HepG2 (cell line): ENCODE measurements around the gene AGRN. TPM values are rescaled to one million over a fixed set of nuclear protein-coding genes. Genes with fewer than 3 reads are reported as not detected.

Experiments used
- ELF1 ChIP-seq: sonication (generic); formaldehyde crosslinking; IDR thresholded peaks from 2 replicates; pipeline ENCODE4 v1.4.0; 2020; ENCODE audit warnings: missing genetic modification reagents
- ELF3 ChIP-seq: IDR thresholded peaks from 2 replicates; pipeline ENCODE4 v1.6.1; 2016; ENCODE audit warnings: missing genetic modification reagents, missing compliant biosample characterization
- GLMP ChIP-seq: sonication (generic); formaldehyde crosslinking; IDR thresholded peaks from 2 replicates; pipeline ENCODE4 v1.9.0; 2021; ENCODE audit warnings: missing genetic modification reagents, mild to moderate bottlenecking, borderline replicate concordance
- GTF2F1 ChIP-seq: fragments of 150-350 bp; IDR thresholded peaks from 2 replicates; pipeline ENCODE4 v1.6.1; 2014; ENCODE audit warnings: low read length
- HNRNPH1 ChIP-seq: fragments of 200-400 bp; formaldehyde crosslinking; optimal IDR thresholded peaks from 2 replicates; pipeline ENCODE3; 2017; ENCODE audit warnings: mild to moderate bottlenecking, low read depth, low read length
- IRF9 ChIP-seq: sonication (generic); formaldehyde crosslinking; IDR thresholded peaks from 2 replicates; pipeline ENCODE4 v1.8.0; 2022; ENCODE audit warnings: missing genetic modification reagents, mild to moderate bottlenecking, borderline replicate concordance
- MIER3 ChIP-seq: IDR thresholded peaks from 2 replicates; pipeline ENCODE4 v1.6.1; 2016; ENCODE audit warnings: missing compliant biosample characterization, borderline replicate concordance
- PHF8 ChIP-seq: sonication (generic); formaldehyde crosslinking; IDR thresholded peaks from 2 replicates; pipeline ENCODE4 v1.5.0; 2020; ENCODE audit warnings: missing genetic modification reagents
- REPIN1 ChIP-seq: sonication (generic); formaldehyde crosslinking; IDR thresholded peaks from 2 replicates; pipeline ENCODE4 v1.8.0; 2022; ENCODE audit warnings: missing genetic modification reagents, low read depth, mild to moderate bottlenecking, borderline replicate concordance
- SSRP1 ChIP-seq: IDR thresholded peaks from 2 replicates; pipeline ENCODE4 v1.6.1; 2016; ENCODE audit warnings: control low read depth
- TBL1XR1 ChIP-seq: fragments of 150-350 bp; IDR thresholded peaks from 2 replicates; pipeline ENCODE4 v1.6.1; 2014; ENCODE audit warnings: borderline replicate concordance, low read length; ENCODE audit not compliant: partially characterized antibody
- ZFP90 ChIP-seq: sonication (generic); formaldehyde crosslinking; IDR thresholded peaks from 2 replicates; pipeline ENCODE4 v1.8.0; 2022; ENCODE audit warnings: missing genetic modification reagents, mild to moderate bottlenecking, inconsistent platforms, borderline replicate concordance
- ZNF382 ChIP-seq: sonication (generic); formaldehyde crosslinking; IDR thresholded peaks from 2 replicates; pipeline ENCODE4 v1.5.0; 2020; ENCODE audit warnings: missing genetic modification reagents, mild to moderate bottlenecking, borderline replicate concordance
- ZNF530 ChIP-seq: sonication (generic); formaldehyde crosslinking; IDR thresholded peaks from 2 replicates; pipeline ENCODE4 v1.5.0; 2020; ENCODE audit warnings: low read depth, mild to moderate bottlenecking, missing genetic modification reagents
- ZNF547 ChIP-seq: sonication (generic); formaldehyde crosslinking; IDR thresholded peaks from 2 replicates; pipeline ENCODE4 v1.5.1; 2020; ENCODE audit warnings: mild to moderate bottlenecking, missing genetic modification reagents
- ZNF75D ChIP-seq: sonication (generic); formaldehyde crosslinking; IDR thresholded peaks from 2 replicates; pipeline ENCODE4 v1.8.1; 2023; ENCODE audit warnings: missing genetic modification reagents, mild to moderate bottlenecking, borderline replicate concordance
- polyA plus RNA-seq, 8 experiments: library from polyadenylated mRNA; depleted of rRNA in 3 of 8; stranded (reverse) in 7 of 8; unstranded in 1 of 8; fragments of >200 nt; fragmentation: Illumina TruSeq in 4 of 8; extraction: Trizol in 4 of 8; gene quantifications; 2 replicates each; pipeline versions ENCODE4 v1.2.1 to v1.2.3, GENCODE V29; 2011 to 2016; ENCODE audit warnings: low read depth in 4 of 8, missing spikeins in 1 of 8, mixed read lengths in 1 of 8; ENCODE audit not compliant: insufficient read depth in 1 of 8
- total RNA-seq, 5 experiments: library from RNA; depleted of rRNA; stranded (reverse); fragments of >200 nt; fragmentation: Illumina TruSeq; extraction: Trizol; gene quantifications; 2 replicates each; pipeline ENCODE4 v1.2.3, GENCODE V29; 2016; ENCODE audit warnings: low read depth in 1 of 5
- TF ChIP-seq, protein P1 (sequence below): sonication (generic); formaldehyde crosslinking; IDR thresholded peaks from 2 replicates; pipeline ENCODE4 v1.5.0; 2020; ENCODE audit warnings: mild to moderate bottlenecking, missing genetic modification reagents, borderline replicate concordance
- TF ChIP-seq, protein P2 (sequence below): sonication (generic); formaldehyde crosslinking; IDR thresholded peaks from 2 replicates; pipeline ENCODE4 v1.5.0; 2020; ENCODE audit warnings: mild to moderate bottlenecking, low read depth, missing genetic modification reagents, borderline replicate concordance

Gene AGRN
- total and polyA plus RNA-seq, 2 of the 13 experiments (the other 11 are each of a cell fraction or from before 2014, with no cell fraction given): 29.8 to 65.2 TPM

- no peak for TF ChIP-seq TBL1XR1
- 0 out of 2 replicates have a peak, but pooled peaks have one; percentile 51 for TF ChIP-seq ZNF547
- TF ChIP-seq ZFP90: no peak
- TF ChIP-seq HNRNPH1: no peak
- TF ChIP-seq, protein P1, sequence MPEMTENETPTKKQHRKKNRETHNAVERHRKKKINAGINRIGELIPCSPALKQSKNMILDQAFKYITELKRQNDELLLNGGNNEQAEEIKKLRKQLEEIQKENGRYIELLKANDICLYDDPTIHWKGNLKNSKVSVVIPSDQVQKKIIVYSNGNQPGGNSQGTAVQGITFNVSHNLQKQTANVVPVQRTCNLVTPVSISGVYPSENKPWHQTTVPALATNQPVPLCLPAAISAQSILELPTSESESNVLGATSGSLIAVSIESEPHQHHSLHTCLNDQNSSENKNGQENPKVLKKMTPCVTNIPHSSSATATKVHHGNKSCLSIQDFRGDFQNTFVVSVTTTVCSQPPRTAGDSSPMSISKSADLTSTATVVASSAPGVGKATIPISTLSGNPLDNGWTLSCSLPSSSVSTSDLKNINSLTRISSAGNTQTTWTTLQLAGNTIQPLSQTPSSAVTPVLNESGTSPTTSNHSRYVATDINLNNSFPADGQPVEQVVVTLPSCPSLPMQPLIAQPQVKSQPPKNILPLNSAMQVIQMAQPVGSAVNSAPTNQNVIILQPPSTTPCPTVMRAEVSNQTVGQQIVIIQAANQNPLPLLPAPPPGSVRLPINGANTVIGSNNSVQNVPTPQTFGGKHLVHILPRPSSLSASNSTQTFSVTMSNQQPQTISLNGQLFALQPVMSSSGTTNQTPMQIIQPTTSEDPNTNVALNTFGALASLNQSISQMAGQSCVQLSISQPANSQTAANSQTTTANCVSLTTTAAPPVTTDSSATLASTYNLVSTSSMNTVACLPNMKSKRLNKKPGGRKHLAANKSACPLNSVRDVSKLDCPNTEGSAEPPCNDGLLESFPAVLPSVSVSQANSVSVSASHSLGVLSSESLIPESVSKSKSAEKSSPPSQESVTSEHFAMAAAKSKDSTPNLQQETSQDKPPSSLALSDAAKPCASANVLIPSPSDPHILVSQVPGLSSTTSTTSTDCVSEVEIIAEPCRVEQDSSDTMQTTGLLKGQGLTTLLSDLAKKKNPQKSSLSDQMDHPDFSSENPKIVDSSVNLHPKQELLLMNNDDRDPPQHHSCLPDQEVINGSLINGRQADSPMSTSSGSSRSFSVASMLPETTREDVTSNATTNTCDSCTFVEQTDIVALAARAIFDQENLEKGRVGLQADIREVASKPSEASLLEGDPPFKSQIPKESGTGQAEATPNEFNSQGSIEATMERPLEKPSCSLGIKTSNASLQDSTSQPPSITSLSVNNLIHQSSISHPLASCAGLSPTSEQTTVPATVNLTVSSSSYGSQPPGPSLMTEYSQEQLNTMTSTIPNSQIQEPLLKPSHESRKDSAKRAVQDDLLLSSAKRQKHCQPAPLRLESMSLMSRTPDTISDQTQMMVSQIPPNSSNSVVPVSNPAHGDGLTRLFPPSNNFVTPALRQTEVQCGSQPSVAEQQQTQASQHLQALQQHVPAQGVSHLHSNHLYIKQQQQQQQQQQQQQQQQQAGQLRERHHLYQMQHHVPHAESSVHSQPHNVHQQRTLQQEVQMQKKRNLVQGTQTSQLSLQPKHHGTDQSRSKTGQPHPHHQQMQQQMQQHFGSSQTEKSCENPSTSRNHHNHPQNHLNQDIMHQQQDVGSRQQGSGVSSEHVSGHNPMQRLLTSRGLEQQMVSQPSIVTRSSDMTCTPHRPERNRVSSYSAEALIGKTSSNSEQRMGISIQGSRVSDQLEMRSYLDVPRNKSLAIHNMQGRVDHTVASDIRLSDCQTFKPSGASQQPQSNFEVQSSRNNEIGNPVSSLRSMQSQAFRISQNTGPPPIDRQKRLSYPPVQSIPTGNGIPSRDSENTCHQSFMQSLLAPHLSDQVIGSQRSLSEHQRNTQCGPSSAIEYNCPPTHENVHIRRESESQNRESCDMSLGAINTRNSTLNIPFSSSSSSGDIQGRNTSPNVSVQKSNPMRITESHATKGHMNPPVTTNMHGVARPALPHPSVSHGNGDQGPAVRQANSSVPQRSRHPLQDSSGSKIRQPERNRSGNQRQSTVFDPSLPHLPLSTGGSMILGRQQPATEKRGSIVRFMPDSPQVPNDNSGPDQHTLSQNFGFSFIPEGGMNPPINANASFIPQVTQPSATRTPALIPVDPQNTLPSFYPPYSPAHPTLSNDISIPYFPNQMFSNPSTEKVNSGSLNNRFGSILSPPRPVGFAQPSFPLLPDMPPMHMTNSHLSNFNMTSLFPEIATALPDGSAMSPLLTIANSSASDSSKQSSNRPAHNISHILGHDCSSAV: no peak
- TF ChIP-seq SSRP1: no peak
- TF ChIP-seq IRF9: no peak
- TF ChIP-seq REPIN1: peak; percentile 55; the same call in 1 of the 2 replicates
- TF ChIP-seq ZNF530 (CRISPR knock-in tag): no peak
- no peak for TF ChIP-seq GLMP (CRISPR knock-in tag)
- TF ChIP-seq MIER3 (CRISPR knock-in tag): no peak
- TF ChIP-seq, protein P2, sequence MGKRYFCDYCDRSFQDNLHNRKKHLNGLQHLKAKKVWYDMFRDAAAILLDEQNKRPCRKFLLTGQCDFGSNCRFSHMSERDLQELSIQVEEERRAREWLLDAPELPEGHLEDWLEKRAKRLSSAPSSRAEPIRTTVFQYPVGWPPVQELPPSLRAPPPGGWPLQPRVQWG (CRISPR knock-in tag): no peak
- TF ChIP-seq PHF8 (CRISPR knock-in tag): no peak
- no peak for TF ChIP-seq ELF1
- TF ChIP-seq ZNF75D (CRISPR knock-in tag): no peak
- TF ChIP-seq GTF2F1: no peak
- no peak for TF ChIP-seq ELF3 (CRISPR knock-in tag)
- no peak for TF ChIP-seq ZNF382 (CRISPR knock-in tag)
Measured at GRCh38 chr1:1037366-1038327, 17.7 kb downstream of the AGRN start (continued).
